Lower leg skin (tissue), 3 donors: ENCODE data around the gene SH3RF3.

Source experiments
- CTCF ChIP-seq, 3 donors: fragments of 450-650 bp; IDR thresholded peaks; one replicate each; pipeline ENCODE4 v1.5.1; 2016; ENCODE audit warnings: antibody characterized with exemption in 3 of 3, mild to moderate bottlenecking in 3 of 3, moderate library complexity in 2 of 3
- POLR2A ChIP-seq, 2 donors: fragments of 450-650 bp; IDR thresholded peaks; one replicate each; pipeline ENCODE4 v1.6.1; 2016 to 2017; ENCODE audit warnings: antibody characterized with exemption in 2 of 2, mild to moderate bottlenecking in 1 of 2, moderate library complexity in 1 of 2

- TF ChIP-seq CTCF (IDR thresholded peaks at IDR 0.05) (no peak), POLR2A (IDR thresholded peaks at IDR 0.05) (no peak)
Measured at GRCh38 chr2:109499566-109499965, 370.6 kb downstream of the SH3RF3 start.
